Stomach smooth muscle (tissue), 2 donors: Measurements from ENCODE around the gene TNFAIP2.

Experiments
- H3K27ac ChIP-seq: one replicate; pipeline ENCODE4 v1.7.0; 2013; ENCODE audit warnings: mild to moderate bottlenecking, low read length, inconsistent platforms
- H3K27me3 ChIP-seq, 2 donors: one replicate each; pipeline ENCODE4 v1.7.0; 2013; ENCODE audit warnings: low read length in 2 of 2; ENCODE audit not compliant: insufficient read depth in 2 of 2, control insufficient read depth in 1 of 2
- H3K36me3 ChIP-seq, 2 donors: one replicate each; pipeline ENCODE4 v1.7.0; 2013; ENCODE audit warnings: low read length in 2 of 2; ENCODE audit not compliant: control insufficient read depth in 2 of 2, insufficient read depth in 2 of 2
- H3K4me1 ChIP-seq: one replicate; pipeline ENCODE4 v1.7.0; 2013; ENCODE audit warnings: low read length; ENCODE audit not compliant: control insufficient read depth, insufficient read depth
- H3K4me3 ChIP-seq, 2 donors: one replicate each; pipeline ENCODE4 v1.7.0; 2013; ENCODE audit warnings: low read length in 2 of 2
- H3K9ac ChIP-seq, 2 donors: one replicate each; pipeline ENCODE4 v1.7.0; 2013; ENCODE audit warnings: low read length in 2 of 2, mild to moderate bottlenecking in 1 of 2
- H3K9me3 ChIP-seq, 2 donors: one replicate each; pipeline ENCODE4 v1.7.0; 2013; ENCODE audit warnings: low read length in 2 of 2; ENCODE audit not compliant: control insufficient read depth in 2 of 2
- donor health status: healthy.
- donor health status: Pancreatic carcinoma.

Gene TNFAIP2

GRCh38 chr14:103180331-103180730 is 57.1 kb downstream of the TNFAIP2 start:
- Histone ChIP-seq H3K36me3 (no peaks in the 10 kb centered on the region), H3K27me3 (no peaks in the 10 kb centered on the region), H3K27ac (no peak overlapping the region), H3K4me3 (no peak overlapping the region), H3K9ac (no peak overlapping the region), H3K4me1 (no peaks in the 10 kb centered on the region), H3K9me3 (peaks cover 0 to 5% of the 10 kb centered on the region in 2 donors)

- Histone ChIP-seq H3K36me3 (no peaks in the 10 kb centered on the region), H3K27ac (no peak overlapping the region), H3K9me3 (no peaks in the 10 kb centered on the region), H3K4me3 (no peak overlapping the region), H3K4me1 (peaks cover 10% of the 10 kb centered on the region), H3K27me3 (peaks cover 10 to 13% of the 10 kb centered on the region in 2 donors), H3K9ac (no peak overlapping the region)
Observed at GRCh38 chr14:103184046-103184445, 60.8 kb downstream of the TNFAIP2 start.

GRCh38 chr14:103185051-103186029 is 62.1 kb downstream of the TNFAIP2 start:
- Histone ChIP-seq H3K4me3 (no peak overlapping the region), H3K27me3 (peaks cover 15 to 25% of the 10 kb centered on the region in 2 donors), H3K4me1 (peaks cover 10% of the 10 kb centered on the region), H3K36me3 (no peaks in the 10 kb centered on the region), H3K9ac (no peak overlapping the region), H3K9me3 (no peaks in the 10 kb centered on the region), H3K27ac (no peak overlapping the region)

GRCh38 chr14:103186241-103186822 is 63.1 kb downstream of the TNFAIP2 start:
- Histone ChIP-seq H3K9me3 (no peaks in the 10 kb centered on the region), H3K9ac (no peak overlapping the region), H3K4me3 (no peak overlapping the region), H3K4me1 (peaks cover 10% of the 10 kb centered on the region), H3K27ac (no peak overlapping the region), H3K27me3 (peaks cover 20 to 25% of the 10 kb centered on the region in 2 donors), H3K36me3 (no peaks in the 10 kb centered on the region)
